ENCODE measurements around the gene RAB12.

- TF ChIP-seq POLR2AphosphoS5 (IDR thresholded peaks at IDR 0.05) (no peak), POLR2A (IDR thresholded peaks at IDR 0.05) (no peak)
Observed at GRCh38 chr18:8660316-8660715, 51.1 kb downstream of the RAB12 start.

Data from breast epithelium (tissue), 3 donors.